ENCODE data around the gene ZNF598.

ZNF598 gene

DNA sequence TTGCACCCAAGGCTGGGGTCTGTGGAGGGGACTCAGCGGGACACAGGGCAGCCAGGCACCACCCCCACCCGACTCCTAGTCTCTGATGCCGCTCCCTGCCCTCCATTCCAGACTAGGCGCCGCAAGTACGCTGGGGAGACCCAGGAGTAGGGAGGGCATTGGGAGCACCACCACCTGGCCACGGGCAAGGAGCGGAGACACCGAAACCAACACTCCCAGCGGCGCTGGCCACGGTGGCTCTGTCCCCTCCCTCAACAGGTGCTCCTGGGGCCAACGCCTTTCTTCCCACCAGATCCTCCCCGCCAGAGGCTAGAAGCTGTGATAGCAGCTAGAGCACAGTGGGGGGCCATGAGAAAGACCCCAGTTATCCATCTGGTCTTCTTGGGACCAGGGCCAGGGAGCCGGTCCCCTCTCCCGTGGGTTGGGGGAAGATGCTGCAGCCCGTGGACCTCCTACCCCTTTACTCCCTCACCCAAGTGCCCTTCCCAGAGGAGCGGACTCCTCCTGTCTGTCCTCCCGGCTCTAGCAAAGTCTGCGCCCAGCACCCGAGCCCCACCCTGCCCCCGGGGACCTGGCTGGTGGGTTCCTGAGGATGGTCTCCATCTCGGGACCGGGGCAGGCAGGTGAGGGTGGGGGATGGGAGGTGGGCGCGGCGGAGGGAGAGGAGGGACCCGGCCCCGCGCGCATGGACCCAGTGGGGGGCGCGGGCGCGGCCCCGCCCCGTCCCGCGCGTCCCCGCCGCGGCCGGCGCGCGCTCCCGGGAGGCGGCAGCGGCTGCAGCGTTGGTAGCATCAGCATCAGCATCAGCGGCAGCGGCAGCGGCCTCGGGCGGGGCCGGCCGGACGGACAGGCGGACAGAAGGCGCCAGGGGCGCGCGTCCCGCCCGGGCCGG, 20.2 kb downstream of the ZNF598 start, which contains the start of gene SYNGR3:
SYNGR3 (plus strand) TSS at position 762 of the 892 bp plus-strand sequence. CDS start 133 bp downstream, outside the sequence.
- DNase-seq, result peak; percentile 39

GRCh38 chr16:1987198-1987597, 22.4 kb downstream of the ZNF598 start:
- DNase-seq, result no peak

DNA sequence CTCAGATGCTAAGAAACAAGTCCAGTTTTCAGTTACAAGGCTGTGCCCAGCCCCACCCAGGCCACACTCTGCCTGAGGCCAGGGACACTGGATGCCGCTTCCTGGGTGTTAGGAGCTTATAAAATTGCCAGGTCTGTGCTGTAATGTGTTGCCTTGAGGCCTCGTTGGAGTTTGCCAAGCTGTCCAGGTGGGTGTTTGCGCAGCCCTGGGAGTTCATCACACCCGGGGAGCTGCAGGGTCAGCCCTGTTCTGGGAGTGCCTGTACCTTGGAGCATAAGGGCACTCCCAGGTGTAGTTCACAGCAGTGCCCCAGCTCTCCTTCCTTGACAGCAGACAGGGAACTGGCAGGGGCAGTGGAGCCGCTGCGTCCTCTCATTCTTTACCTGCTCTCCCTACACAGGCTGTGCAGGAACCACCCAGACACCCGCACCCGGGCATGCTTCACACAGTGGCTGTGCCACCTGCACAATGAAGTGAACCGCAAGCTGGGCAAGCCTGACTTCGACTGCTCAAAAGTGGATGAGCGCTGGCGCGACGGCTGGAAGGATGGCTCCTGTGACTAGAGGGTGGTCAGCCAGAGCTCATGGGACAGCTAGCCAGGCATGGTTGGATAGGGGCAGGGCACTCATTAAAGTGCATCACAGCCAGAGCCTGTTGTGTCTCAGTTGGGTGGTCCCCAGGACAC, 24.0 kb downstream of the ZNF598 start:
- DNase-seq, result no peak

- no peak for DNase-seq
Measured at GRCh38 chr16:1984347-1985225, 25.0 kb downstream of the ZNF598 start.

GRCh38 chr16:1983544-1984346, 25.9 kb downstream of the ZNF598 start, which contains the start of gene GFER:
Gene GFER (plus strand): TSS chr16:1984193. CDS start chr16:1984219, 26 bp downstream.
- peak; percentile 92 for DNase-seq

- DNase-seq, result no peak
Measured at GRCh38 chr16:1982991-1983543, 26.6 kb downstream of the ZNF598 start.

- no peak for DNase-seq
Measured at GRCh38 chr16:1982013-1982433, 27.6 kb downstream of the ZNF598 start.

DNA sequence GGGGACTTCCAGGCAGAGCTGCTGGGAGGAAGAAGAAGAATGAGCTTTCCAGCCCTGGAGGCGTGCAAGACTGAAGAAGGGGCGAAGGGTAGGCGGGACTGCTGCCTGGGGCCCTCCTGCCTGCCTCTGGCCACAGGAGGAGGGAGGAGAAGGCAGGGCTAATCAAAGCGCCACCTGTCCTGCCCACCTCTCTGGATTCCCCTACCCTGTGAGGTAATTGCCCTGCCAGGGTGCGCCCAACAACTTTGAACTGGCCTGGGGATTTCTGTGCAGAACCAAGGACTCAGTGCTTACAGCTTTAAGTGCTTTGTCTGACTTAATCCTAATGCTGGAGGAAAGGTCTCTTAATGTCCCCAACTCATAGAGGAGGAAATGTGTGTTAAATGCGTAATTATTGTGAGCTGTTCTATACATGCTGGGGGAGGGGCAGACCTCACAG, 28.2 kb downstream of the ZNF598 start, which contains the start of gene NOXO1:
NOXO1 (minus strand) TSS at position 72 of the 439 bp plus-strand sequence. CDS start 290 bp downstream, outside the sequence.
- no peak for DNase-seq

- DNase-seq, result no peak
Measured at GRCh38 chr16:1980770-1981087, 28.9 kb downstream of the ZNF598 start.

- peak; percentile 61 for DNase-seq
Measured at GRCh38 chr16:1980030-1980769, 29.4 kb downstream of the ZNF598 start.

DNA sequence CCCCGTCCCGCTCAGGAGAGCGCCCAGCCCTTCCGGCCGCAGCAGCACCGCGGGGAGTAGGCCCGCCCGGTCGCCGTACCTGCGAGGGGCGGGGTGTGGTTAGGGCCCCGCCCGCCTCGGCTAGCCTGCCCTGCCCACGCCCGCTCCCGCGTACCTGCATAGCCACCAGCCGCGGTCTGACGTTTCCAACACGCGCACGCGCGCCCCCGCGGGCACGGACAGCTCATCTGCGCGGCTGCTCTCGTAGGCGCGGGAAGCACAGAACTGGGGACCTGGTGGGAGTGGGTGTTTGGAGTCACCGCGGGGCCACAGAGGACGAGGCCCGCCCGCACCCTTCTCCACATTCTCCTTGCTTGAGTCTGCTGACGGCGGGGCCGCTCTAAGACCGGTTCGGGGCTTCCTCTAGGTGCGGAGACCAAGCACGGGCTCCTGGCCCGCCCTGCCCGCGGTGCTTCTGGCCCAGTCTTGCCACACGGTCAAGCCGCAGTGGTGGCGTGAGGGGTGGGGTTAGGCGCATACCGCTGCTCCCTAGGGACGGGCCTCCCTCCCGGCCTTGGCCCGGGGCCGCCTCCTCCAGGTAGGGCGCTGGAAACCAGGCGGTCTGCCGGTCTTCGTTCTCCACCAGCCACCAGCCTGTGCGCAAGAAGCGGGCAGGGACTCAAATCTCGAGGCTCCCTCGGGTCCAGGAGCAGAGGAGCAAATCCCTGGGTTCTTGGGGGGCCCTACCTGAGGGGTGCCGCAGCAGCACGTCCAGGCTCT, 30.2 kb downstream of the ZNF598 start:
- peak; percentile 87 for DNase-seq

DNA sequence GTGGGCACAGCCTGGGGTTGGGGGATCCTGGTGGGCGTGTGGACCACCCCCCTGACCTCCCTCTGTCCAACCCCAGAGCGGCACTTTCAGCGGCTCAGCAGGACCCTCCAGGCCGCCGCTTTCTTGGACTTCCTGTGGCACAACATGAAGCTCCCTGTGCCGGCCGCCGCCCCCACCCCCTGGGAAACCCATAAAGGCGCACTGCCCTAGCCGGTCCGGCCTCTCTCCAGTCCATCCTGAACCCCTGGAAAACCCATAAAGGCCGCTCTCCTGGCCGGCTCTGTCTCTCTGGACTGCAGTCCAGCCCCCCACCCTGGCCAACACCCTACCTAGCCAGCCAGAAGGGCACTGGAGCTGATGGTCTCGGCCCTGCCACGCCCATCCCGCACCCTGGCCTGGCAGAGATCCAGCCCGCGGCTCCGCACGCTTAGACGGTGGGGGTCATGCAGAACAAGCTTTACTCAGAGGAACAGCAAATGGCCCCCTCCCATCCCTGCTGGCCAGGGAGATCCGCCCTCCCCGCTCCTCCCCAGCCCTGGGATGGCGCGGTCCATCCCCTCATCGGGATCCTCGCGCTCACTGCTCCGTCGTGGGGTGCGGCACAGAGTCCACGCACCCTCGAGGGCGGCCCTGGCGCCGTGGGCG, 31.0 kb downstream of the ZNF598 start:
- DNase-seq, result no peak

DNA sequence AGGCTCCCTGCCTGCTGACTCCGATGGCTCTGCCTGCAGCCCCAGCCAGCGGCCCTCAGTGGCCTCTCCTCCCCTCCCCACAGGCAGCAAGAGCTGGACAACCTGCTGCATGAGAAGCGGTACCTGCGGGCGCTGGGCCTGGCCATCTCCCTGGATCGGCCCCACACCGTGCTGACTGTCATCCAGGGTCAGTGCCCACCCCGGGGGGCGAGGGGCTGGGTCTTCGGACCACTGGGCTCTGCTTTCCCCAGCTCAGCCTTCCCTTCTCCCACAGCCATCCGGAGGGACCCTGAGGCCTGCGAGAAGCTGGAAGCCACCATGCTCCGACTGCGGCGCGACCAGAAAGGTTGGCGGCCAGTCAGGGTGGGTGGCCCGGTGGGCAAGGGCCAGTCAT, 31.7 kb downstream of the ZNF598 start:
- no peak for DNase-seq

DNA sequence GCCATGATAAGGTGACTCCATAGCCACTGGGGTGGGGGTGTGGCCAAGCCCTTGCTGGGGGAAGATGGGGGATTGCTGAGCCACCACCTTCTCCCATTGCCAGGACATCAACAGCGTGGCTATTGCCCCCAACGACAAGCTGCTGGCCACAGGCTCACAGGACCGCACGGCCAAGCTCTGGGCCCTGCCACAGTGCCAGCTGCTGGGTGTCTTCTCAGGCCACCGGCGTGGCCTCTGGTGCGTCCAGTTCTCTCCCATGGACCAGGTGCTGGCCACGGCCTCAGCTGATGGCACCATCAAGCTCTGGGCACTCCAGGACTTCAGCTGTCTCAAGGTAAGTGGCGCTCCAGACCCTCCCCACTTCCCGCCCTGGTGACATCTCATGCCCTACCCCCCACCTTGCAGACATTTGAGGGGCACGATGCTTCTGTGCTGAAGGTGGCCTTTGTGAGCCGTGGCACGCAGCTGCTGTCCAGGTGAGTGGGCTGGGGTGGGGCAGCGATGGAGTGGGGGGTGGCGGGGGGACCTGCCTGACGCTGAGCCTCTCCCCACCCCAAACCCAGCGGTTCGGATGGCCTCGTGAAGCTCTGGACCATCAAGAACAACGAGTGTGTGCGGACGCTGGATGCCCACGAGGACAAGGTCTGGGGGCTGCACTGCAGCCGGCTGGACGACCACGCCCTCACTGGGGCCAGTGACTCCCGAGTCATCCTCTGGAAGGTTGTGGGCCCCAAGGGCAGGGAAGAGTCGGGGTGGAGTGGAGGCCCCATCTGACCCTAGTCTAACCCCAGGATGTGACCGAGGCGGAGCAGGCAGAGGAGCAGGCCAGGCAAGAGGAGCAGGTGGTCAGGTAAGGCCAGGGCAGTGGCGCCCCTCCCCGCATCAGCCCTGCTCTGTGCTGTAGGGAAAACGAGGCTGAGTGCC, 32.4 kb downstream of the ZNF598 start:
- no peak for DNase-seq

GRCh38 chr16:1976216-1976520, 33.5 kb downstream of the ZNF598 start:
- DNase-seq, result no peak

DNA sequence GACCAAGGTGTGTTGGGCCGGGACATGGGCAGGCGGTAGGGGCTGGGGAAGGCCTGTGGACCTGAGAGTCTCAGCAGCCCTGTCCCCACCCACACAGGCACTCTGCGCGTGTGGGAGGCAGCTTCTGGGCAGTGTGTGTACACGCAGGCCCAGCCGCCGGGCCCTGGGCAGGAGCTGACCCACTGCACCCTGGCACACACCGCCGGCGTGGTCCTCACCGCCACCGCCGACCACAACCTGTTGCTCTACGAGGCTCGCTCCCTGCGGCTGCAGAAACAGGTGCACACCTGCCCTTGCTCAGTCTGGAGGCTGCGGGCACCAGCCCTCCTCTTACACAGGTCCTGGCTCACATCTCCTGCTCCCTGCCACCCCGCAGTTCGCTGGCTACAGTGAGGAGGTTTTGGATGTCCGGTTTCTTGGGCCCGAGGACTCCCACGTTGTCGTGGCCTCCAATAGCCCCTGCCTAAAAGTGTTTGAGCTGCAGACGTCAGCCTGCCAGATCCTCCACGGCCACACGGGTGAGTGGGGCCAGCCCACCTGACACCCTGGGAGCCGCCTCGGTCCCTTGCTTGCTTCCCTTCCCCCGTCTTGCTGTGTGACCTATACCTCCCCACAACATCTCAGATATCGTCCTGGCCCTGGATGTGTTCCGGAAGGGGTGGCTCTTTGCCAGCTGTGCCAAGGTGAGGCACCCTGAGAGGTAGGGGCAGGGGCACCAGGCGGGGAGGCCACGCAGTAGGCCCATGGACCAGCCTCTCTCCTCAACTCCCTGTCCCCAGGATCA, 34.0 kb downstream of the ZNF598 start:
- DNase-seq, result no peak

GRCh38 chr16:1974157-1975070, 35.2 kb downstream of the ZNF598 start:
- no peak for DNase-seq
